Measurements from ENCODE around the gene OR3A3. TPM values are rescaled to one million over a fixed set of nuclear protein-coding genes. Genes with fewer than 3 reads are reported as not detected.
"Not testable (repeated sequence)": the region's sequence is repeated elsewhere in the genome, so short reads cannot be mapped to it uniquely, and the experiment has no call there.

OR3A3 gene
- total RNA-seq (not detected), polyA plus RNA-seq (not detected)
- long read RNA-seq, donor 1: 0 reads
- long read RNA-seq, donor 2: 0 reads

- no peak for ATAC-seq (ENCODE audit: low FRiP score)
- no peaks in the 10 kb centered on the region for H3K36me3 ChIP-seq (ENCODE audit: control insufficient read depth in 1 of 2, insufficient read depth in 2 of 2, low read length in 1 of 2)
- peaks cover 4% of the 10 kb centered on the region for H3K9me3 ChIP-seq (ENCODE audit: control insufficient read depth, low read length)
- no peaks in the 10 kb centered on the region for H3K4me1 ChIP-seq (ENCODE audit: control insufficient read depth in 1 of 2, insufficient read depth in 2 of 2, low read length in 2 of 2)
- H3K4me3 ChIP-seq (ENCODE audit: low read length in 2 of 2): no peak within 1 kb of the TSS
- no peak for DNase-seq
- no peaks in the 10 kb centered on the region for H3K27me3 ChIP-seq (ENCODE audit: control insufficient read depth in 1 of 2, insufficient read depth in 2 of 2, low read length in 1 of 2)
- intact Hi-C loops (cut with DNase I): no loop called here
- no peak within 1 kb of the TSS for H3K27ac ChIP-seq (ENCODE audit: low read depth in 1 of 2, low read length in 2 of 2)
- 77 to 83% methylated on average over 3 of the region's 3 CpGs for WGBS, 2 donors
These were observed at the start of gene OR3A3 for GRCh38 chr17:3411070-3411469. Gene OR3A3 (plus strand): TSS chr17:3411370.

GRCh38 chr17:3371167-3371566 lies 40.0 kb upstream of the OR3A3 start:
- H3K9me3 ChIP-seq (ENCODE audit: control insufficient read depth, low read length); H3K4me3 ChIP-seq (ENCODE audit: low read length in 2 of 2); H3K4me1 ChIP-seq (ENCODE audit: control insufficient read depth in 1 of 2, insufficient read depth in 2 of 2, low read length in 2 of 2); intact Hi-C loops (cut with DNase I); H3K36me3 ChIP-seq (ENCODE audit: control insufficient read depth in 1 of 2, insufficient read depth in 2 of 2, low read length in 1 of 2); DNase-seq; H3K27ac ChIP-seq (ENCODE audit: low read depth in 1 of 2, low read length in 2 of 2); H3K27me3 ChIP-seq (ENCODE audit: control insufficient read depth in 1 of 2, insufficient read depth in 2 of 2, low read length in 1 of 2); ATAC-seq (ENCODE audit: low FRiP score): not testable (repeated sequence)
- 93 to 96% methylated on average over 12 to 31 of the region's 31 CpGs for WGBS, 2 donors

GRCh38 chr17:3378321-3378720 lies 32.8 kb upstream of the OR3A3 start:
- H3K9me3 ChIP-seq (ENCODE audit: control insufficient read depth, low read length): no peaks in the 10 kb centered on the region
- H3K27ac ChIP-seq (ENCODE audit: low read depth in 1 of 2, low read length in 2 of 2): no peak overlapping the region
- no peaks in the 10 kb centered on the region for H3K4me1 ChIP-seq (ENCODE audit: control insufficient read depth in 1 of 2, insufficient read depth in 2 of 2, low read length in 2 of 2)
- intact Hi-C loops (cut with DNase I): no loop called here
- no peaks in the 10 kb centered on the region for H3K27me3 ChIP-seq (ENCODE audit: control insufficient read depth in 1 of 2, insufficient read depth in 2 of 2, low read length in 1 of 2)
- H3K36me3 ChIP-seq (ENCODE audit: control insufficient read depth in 1 of 2, insufficient read depth in 2 of 2, low read length in 1 of 2): no peaks in the 10 kb centered on the region
- H3K4me3 ChIP-seq (ENCODE audit: low read length in 2 of 2): no peak overlapping the region
- ATAC-seq (ENCODE audit: low FRiP score) (no peak), DNase-seq (no peak)
- 77 to 80% methylated on average over 8 of the region's 8 CpGs for WGBS, 2 donors

GRCh38 chr17:3381957-3382356 lies 29.2 kb upstream of the OR3A3 start:
- H3K27me3 ChIP-seq (ENCODE audit: control insufficient read depth in 1 of 2, insufficient read depth in 2 of 2, low read length in 1 of 2): no peaks in the 10 kb centered on the region
- no peak overlapping the region for H3K27ac ChIP-seq (ENCODE audit: low read depth in 1 of 2, low read length in 2 of 2)
- ATAC-seq (ENCODE audit: low FRiP score) (no peak), DNase-seq (no peak)
- no peak overlapping the region for H3K4me3 ChIP-seq (ENCODE audit: low read length in 2 of 2)
- intact Hi-C loops (cut with DNase I): no loop called here
- H3K4me1 ChIP-seq (ENCODE audit: control insufficient read depth in 1 of 2, insufficient read depth in 2 of 2, low read length in 2 of 2): no peaks in the 10 kb centered on the region
- 75 to 77% methylated on average over 5 of the region's 5 CpGs for WGBS, 2 donors
- H3K36me3 ChIP-seq (ENCODE audit: control insufficient read depth in 1 of 2, insufficient read depth in 2 of 2, low read length in 1 of 2): no peaks in the 10 kb centered on the region
- peaks cover 3% of the 10 kb centered on the region for H3K9me3 ChIP-seq (ENCODE audit: control insufficient read depth, low read length)

- peaks cover 3% of the 10 kb centered on the region for H3K9me3 ChIP-seq (ENCODE audit: control insufficient read depth, low read length)
- DNase-seq (no peak), ATAC-seq (ENCODE audit: low FRiP score) (no peak)
- no peaks in the 10 kb centered on the region for H3K27me3 ChIP-seq (ENCODE audit: control insufficient read depth in 1 of 2, insufficient read depth in 2 of 2, low read length in 1 of 2)
- H3K36me3 ChIP-seq (ENCODE audit: control insufficient read depth in 1 of 2, insufficient read depth in 2 of 2, low read length in 1 of 2): no peaks in the 10 kb centered on the region
- intact Hi-C loops (cut with DNase I): no loop called here
- WGBS, 2 donors: 20 to 25% methylated on average over 92 of the region's 92 CpGs
- H3K4me3 ChIP-seq (ENCODE audit: low read length in 2 of 2): no peak within 1 kb of the TSS
- no peak within 1 kb of the TSS for H3K27ac ChIP-seq (ENCODE audit: low read depth in 1 of 2, low read length in 2 of 2)
- no peaks in the 10 kb centered on the region for H3K4me1 ChIP-seq (ENCODE audit: control insufficient read depth in 1 of 2, insufficient read depth in 2 of 2, low read length in 2 of 2)
These were observed 25.0 kb upstream of the OR3A3 start, which contains the start of gene OR3A2 for GRCh38 chr17:3385869-3386816. Gene OR3A2 (minus strand): TSS chr17:3386308.

- ATAC-seq (ENCODE audit: low FRiP score) (no peak), DNase-seq (no peak)
- H3K4me3 ChIP-seq (ENCODE audit: low read length in 2 of 2): no peak overlapping the region
- 63 to 67% methylated on average over 4 of the region's 4 CpGs for WGBS, 2 donors
- no peaks in the 10 kb centered on the region for H3K36me3 ChIP-seq (ENCODE audit: control insufficient read depth in 1 of 2, insufficient read depth in 2 of 2, low read length in 1 of 2)
- intact Hi-C loops (cut with DNase I): no loop called here
- no peak overlapping the region for H3K27ac ChIP-seq (ENCODE audit: low read depth in 1 of 2, low read length in 2 of 2)
- H3K4me1 ChIP-seq (ENCODE audit: control insufficient read depth in 1 of 2, insufficient read depth in 2 of 2, low read length in 2 of 2): no peaks in the 10 kb centered on the region
- peaks cover 3% of the 10 kb centered on the region for H3K9me3 ChIP-seq (ENCODE audit: control insufficient read depth, low read length)
- no peaks in the 10 kb centered on the region for H3K27me3 ChIP-seq (ENCODE audit: control insufficient read depth in 1 of 2, insufficient read depth in 2 of 2, low read length in 1 of 2)
These were observed 21.4 kb upstream of the OR3A3 start for GRCh38 chr17:3389791-3390190.

- intact Hi-C loops (cut with DNase I); ATAC-seq (ENCODE audit: low FRiP score); DNase-seq; H3K9me3 ChIP-seq (ENCODE audit: control insufficient read depth, low read length); H3K27ac ChIP-seq (ENCODE audit: low read depth in 1 of 2, low read length in 2 of 2); H3K4me3 ChIP-seq (ENCODE audit: low read length in 2 of 2); H3K36me3 ChIP-seq (ENCODE audit: control insufficient read depth in 1 of 2, insufficient read depth in 2 of 2, low read length in 1 of 2); H3K4me1 ChIP-seq (ENCODE audit: control insufficient read depth in 1 of 2, insufficient read depth in 2 of 2, low read length in 2 of 2); H3K27me3 ChIP-seq (ENCODE audit: control insufficient read depth in 1 of 2, insufficient read depth in 2 of 2, low read length in 1 of 2): not testable (repeated sequence)
- 43 to 44% methylated on average over 7 of the region's 7 CpGs for WGBS, 2 donors
These were observed 13.4 kb upstream of the OR3A3 start for GRCh38 chr17:3397801-3398200.

GRCh38 chr17:3398310-3398709 lies 12.9 kb upstream of the OR3A3 start, which contains the start of gene OR1E1:
Gene OR1E1 (minus strand): TSS chr17:3398410. CDS start chr17:3398410, 0 bp downstream.
- Histone ChIP-seq H3K4me3 (ENCODE audit: low read length in 2 of 2) (no peak within 1 kb of the TSS), H3K27ac (ENCODE audit: low read depth in 1 of 2, low read length in 2 of 2) (no peak within 1 kb of the TSS), H3K9me3 (ENCODE audit: control insufficient read depth, low read length) (peaks cover 2% of the 10 kb centered on the region), H3K27me3 (ENCODE audit: control insufficient read depth in 1 of 2, insufficient read depth in 2 of 2, low read length in 1 of 2) (no peaks in the 10 kb centered on the region), H3K4me1 (ENCODE audit: control insufficient read depth in 1 of 2, insufficient read depth in 2 of 2, low read length in 2 of 2) (no peaks in the 10 kb centered on the region), H3K36me3 (ENCODE audit: control insufficient read depth in 1 of 2, insufficient read depth in 2 of 2, low read length in 1 of 2) (no peaks in the 10 kb centered on the region)
- no peak for DNase-seq
- no peak for ATAC-seq (ENCODE audit: low FRiP score)
- intact Hi-C loops (cut with DNase I): no loop called here
- 75 to 79% methylated on average over 1 of the region's 1 CpG for WGBS, 2 donors

- H3K4me3 ChIP-seq (ENCODE audit: low read length in 2 of 2): no peak overlapping the region
- WGBS, 2 donors: 51 to 61% methylated on average over 6 of the region's 6 CpGs
- ATAC-seq (ENCODE audit: low FRiP score) (no peak), DNase-seq (no peak)
- H3K9me3 ChIP-seq (ENCODE audit: control insufficient read depth, low read length): peaks cover 2% of the 10 kb centered on the region
- H3K4me1 ChIP-seq (ENCODE audit: control insufficient read depth in 1 of 2, insufficient read depth in 2 of 2, low read length in 2 of 2): no peaks in the 10 kb centered on the region
- intact Hi-C loops (cut with DNase I): no loop called here
- H3K36me3 ChIP-seq (ENCODE audit: control insufficient read depth in 1 of 2, insufficient read depth in 2 of 2, low read length in 1 of 2): no peaks in the 10 kb centered on the region
- no peaks in the 10 kb centered on the region for H3K27me3 ChIP-seq (ENCODE audit: control insufficient read depth in 1 of 2, insufficient read depth in 2 of 2, low read length in 1 of 2)
- no peak overlapping the region for H3K27ac ChIP-seq (ENCODE audit: low read depth in 1 of 2, low read length in 2 of 2)
These were observed 11.1 kb upstream of the OR3A3 start for GRCh38 chr17:3400055-3400454.
